ENCODE results near the gene TMED4. TPM values are rescaled to one million over a fixed set of nuclear protein-coding genes. Genes with fewer than 3 reads are reported as not detected.

The TMED4 gene
- total RNA-seq, 4 donors from 2014 or later: 80.9 to 319 (median 262) TPM

- Histone ChIP-seq H3K4me1 (peaks cover 0 to 3% (median 0%) of the 10 kb centered on the region in 4 donors), H3K9me3 (no peaks in the 10 kb centered on the region), H3K27ac (no peak overlapping the region), H3K4me3 (no peak overlapping the region), H3K27me3 (no peaks in the 10 kb centered on the region), H3K36me3 (no peaks in the 10 kb centered on the region)
- no peak for DNase-seq
- TF ChIP-seq CTCF (IDR thresholded peaks at IDR 0.05) (no peak), POLR2A (IDR thresholded peaks at IDR 0.05) (no peak)
Observed at GRCh38 chr7:44538798-44539668, 43.0 kb downstream of the TMED4 start.

GRCh38 chr7:44538093-44538797 lies 43.8 kb downstream of the TMED4 start:
- Histone ChIP-seq H3K36me3 (no peaks in the 10 kb centered on the region), H3K27me3 (no peaks in the 10 kb centered on the region), H3K9me3 (no peaks in the 10 kb centered on the region), H3K4me1 (peaks cover 0 to 8% (median 0%) of the 10 kb centered on the region in 4 donors), H3K27ac (no peak overlapping the region), H3K4me3 (no peak overlapping the region)
- DNase-seq: no peak
- TF ChIP-seq CTCF (IDR thresholded peaks at IDR 0.05) (no peak), POLR2A (IDR thresholded peaks at IDR 0.05) (no peak)

- H3K4me1 ChIP-seq: peaks cover 0 to 4% (median 0%) of the 10 kb centered on the region in 4 donors
- no peaks in the 10 kb centered on the region for H3K27me3 ChIP-seq
- no peak for TF ChIP-seq CTCF (IDR thresholded peaks at IDR 0.05)
- H3K9me3 ChIP-seq: no peaks in the 10 kb centered on the region
- no peak overlapping the region for H3K4me3 ChIP-seq
- no peak for DNase-seq
- no peak overlapping the region for H3K27ac ChIP-seq
- H3K36me3 ChIP-seq: no peaks in the 10 kb centered on the region
Observed at GRCh38 chr7:44537442-44537841, 44.6 kb downstream of the TMED4 start.

- Histone ChIP-seq H3K27ac (no peak overlapping the region), H3K36me3 (no peaks in the 10 kb centered on the region), H3K27me3 (no peaks in the 10 kb centered on the region), H3K4me1 (peaks cover 0 to 4% (median 0%) of the 10 kb centered on the region in 4 donors), H3K9me3 (no peaks in the 10 kb centered on the region), H3K4me3 (no peak overlapping the region)
- TF ChIP-seq CTCF (IDR thresholded peaks at IDR 0.05) (no peak), POLR2A (IDR thresholded peaks at IDR 0.05) (no peak)
- no peak for DNase-seq
Observed at GRCh38 chr7:44536090-44536489, 45.9 kb downstream of the TMED4 start.

- H3K9me3 ChIP-seq: no peaks in the 10 kb centered on the region
- no peak for DNase-seq
- no peaks in the 10 kb centered on the region for H3K27me3 ChIP-seq
- no peak overlapping the region for H3K27ac ChIP-seq
- no peaks in the 10 kb centered on the region for H3K36me3 ChIP-seq
- no peak overlapping the region for H3K4me3 ChIP-seq
- peaks cover 0 to 4% (median 0%) of the 10 kb centered on the region in 4 donors for H3K4me1 ChIP-seq
- TF ChIP-seq POLR2A (IDR thresholded peaks at IDR 0.05) (no peak), CTCF (IDR thresholded peaks at IDR 0.05) (no peak)
Observed at GRCh38 chr7:44535348-44536064, 46.5 kb downstream of the TMED4 start.

Measured in Peyer's patch (tissue), 4 donors.